ENCODE results near the gene PNMA6F.
"Not testable (repeated sequence)": the region's sequence is repeated elsewhere in the genome, so short reads cannot be mapped to it uniquely, and the experiment has no call there.

The PNMA6F gene

DNA sequence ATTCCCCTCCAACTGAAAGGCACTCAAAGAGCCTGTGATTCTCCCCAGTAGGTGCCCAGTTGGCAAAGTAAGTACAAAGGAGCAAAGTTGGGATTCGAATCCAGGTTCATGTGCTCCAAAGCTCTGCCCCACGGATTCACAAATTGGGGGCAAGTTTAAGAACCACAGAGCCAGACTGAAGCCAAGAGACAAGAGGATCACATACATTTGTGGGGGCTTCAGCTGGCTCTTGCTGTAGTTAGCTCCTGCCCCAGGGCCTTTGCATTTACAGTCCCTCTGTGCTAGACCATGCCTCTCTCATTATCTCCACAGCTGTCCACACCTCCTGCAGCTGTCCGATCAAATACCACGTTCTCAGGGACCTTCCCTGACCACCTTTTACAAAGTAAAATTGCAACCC, 18.8 kb downstream of the PNMA6F start:
- DNase-seq (ENCODE audit: low spot score): no peak

DNA sequence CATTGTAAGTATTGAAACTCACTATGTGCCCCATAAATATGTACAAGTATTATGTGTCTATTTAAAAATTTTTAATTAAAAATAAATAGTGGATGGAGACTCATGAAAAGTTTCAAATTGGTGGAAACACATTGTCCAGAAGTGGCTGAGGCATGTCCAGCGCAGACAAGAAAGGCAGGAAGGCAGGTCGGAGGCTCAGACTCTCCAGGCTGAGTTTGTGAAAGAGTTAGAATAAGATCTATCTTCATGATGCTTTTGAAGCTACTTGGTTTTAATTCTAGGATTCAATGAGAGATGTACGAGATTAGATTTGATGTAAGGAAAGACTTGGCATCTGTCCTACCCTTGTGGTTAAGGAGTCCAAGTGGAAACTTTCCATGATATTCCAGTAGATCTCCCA, 19.8 kb downstream of the PNMA6F start:
- DNase-seq (ENCODE audit: low spot score): no peak

DNA sequence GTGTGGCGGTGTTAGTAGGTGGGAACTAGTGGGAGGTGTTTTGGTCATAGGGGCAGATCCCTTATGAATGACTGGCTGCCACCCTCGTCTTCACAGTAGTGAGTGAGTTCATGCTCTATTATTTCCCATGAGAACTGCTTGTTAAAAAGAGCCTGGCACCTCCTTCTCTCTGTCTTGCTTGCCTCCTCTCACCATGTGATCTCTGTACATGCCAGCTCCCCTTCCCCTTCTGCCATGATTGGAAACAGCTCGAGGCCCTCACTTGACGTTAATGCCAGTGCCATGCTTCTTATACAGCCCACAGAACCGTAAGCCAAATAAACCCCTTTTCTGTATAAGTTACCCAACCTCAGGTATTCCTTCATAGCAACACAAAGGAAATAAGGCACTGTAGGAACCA, 21.7 kb downstream of the PNMA6F start:
- no peak for DNase-seq (ENCODE audit: low spot score)

DNA sequence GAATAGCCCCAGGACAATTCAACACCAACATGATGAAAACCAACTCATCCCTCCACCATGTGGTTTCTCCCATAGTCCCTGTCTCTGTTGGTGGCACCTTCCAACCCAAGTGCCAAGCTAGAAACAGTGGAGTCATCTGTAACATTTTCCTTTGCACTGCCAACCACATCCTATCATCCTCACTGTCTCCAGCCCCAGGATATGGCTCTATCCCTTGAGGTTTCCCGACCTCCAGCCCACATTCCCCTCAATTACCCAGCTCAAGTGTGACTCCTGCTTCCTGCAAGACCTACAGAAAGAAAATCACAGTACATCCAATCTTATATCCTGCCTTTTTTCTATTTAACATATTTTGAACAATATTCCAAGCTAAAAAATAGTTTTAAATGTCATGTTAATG, 24.2 kb downstream of the PNMA6F start:
- no peak for DNase-seq (ENCODE audit: low spot score)

DNA sequence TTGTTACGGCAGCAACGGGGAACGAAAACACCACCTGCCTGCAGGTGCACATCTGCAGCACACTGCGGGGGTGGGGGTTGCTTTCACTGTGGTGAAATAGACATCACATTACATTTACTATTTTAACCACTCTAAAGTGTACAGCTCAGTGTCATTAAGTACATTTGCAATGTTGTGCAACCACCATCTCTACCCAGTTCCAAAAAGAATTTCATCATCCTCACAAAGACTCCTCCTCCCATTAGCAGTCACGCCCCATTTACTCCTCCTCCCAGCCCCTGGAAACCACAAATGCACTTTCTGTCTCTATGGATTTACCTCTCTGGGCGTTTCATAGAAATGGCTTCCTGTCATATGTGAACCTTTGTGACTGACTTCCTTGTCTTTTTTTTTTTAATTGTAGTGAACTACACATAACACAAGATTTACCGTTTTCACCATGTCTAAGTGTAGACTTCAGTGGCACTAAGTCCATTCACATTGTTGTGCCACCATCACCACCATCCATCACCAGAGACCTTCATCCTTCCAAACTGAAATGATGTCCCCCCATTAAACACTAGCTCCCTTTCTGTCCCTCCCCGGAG, 28.0 kb downstream of the PNMA6F start:
- not testable (repeated sequence) for DNase-seq (ENCODE audit: low spot score)

DNA sequence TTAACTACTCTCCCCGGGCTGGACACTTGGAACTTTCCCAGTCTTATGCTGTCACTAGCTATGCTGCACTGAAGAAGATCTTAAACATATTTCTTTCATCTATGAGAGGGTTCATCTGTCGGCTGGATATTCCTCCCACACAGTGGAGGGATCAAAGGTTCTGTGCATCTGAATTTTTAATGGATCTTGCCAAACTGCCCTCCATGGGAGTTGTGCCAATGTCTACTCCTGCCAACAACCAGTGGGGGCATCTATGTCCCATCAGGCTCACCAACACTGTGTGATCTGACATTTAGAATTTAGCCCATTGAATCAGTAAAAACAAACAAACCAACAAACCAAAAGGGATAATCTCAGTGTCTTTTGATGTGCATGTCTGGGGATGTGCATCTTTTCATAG, 32.8 kb downstream of the PNMA6F start:
- not testable (repeated sequence) for DNase-seq (ENCODE audit: low spot score)

DNA sequence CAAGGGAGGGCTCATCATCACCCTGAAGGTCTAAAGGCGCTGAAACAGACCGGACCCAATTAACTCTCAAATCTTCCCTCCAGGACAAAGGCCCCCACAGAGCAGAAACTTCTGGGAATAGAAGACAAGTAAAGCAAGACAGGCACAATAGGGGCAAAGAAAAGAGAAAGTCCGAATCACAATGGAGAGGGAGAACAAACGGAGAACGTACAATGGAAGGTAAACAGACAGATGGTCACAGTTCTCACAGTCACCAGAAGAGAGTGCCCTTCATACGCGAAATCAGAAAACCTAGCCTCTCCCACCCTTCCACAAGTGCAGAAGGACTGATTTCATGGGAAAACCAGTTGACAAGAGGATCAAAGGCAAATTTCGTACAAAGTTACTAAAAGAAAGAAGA, 35.9 kb downstream of the PNMA6F start:
- DNase-seq (ENCODE audit: low spot score): not testable (repeated sequence)

DNA sequence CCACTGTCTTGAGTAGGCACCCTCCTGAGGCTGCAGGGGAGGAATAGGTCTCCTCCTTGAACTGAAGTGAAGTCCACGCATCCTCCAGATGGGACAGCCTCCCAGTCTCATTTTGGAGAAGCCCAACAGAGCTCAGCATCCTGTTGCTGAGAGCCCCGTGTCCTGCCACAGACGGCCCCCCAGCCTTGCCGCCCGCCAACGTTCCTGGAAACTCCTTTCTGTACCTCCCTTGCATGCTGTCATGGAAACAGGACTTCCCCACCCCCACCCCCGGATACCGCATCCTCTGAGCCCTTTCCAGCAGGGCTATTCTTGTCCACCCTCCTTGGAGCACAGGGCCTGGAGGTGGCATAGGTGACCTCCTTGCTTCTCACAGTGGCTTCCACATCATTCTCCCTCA, 37.6 kb downstream of the PNMA6F start:
- not testable (repeated sequence) for DNase-seq (ENCODE audit: low spot score)

DNA sequence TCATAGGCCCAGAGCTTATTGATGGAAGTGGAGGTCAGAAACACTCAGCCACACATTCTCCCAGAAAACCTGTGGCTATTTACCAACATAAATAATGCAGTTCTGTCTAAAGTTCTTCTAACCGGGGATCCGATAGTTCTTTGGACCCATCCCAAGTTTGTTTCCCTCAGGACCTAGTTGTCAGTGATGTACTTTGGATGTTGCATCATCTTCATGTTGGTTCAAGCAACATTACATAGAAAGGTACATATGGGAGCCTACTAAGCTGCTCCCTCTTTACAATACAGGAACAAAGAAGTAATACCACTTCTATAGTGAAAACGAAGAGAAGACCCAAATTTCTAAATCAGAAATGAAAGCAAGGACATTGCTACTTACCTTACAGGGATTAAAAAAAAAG, 39.8 kb downstream of the PNMA6F start:
- DNase-seq (ENCODE audit: low spot score): not testable (repeated sequence)

DNA sequence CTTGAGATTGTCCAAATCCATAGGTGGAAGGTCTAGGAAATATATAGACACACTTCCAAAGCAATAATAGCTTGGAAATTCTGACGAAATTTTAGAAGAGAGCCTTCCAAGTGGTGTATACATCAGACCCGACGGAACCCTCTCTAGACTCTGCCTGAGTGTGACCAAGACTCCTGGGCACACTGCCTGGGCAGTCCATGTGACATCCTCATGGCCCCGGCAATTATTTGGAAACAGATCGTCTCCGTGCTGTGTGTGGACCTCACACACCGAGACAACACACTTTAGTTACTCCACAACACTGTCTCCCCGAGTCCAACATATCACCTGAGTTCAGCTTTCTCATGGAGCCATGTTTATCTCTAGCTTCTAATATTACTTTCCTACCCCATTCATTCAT, 42.3 kb downstream of the PNMA6F start:
- DNase-seq (ENCODE audit: low spot score): not testable (repeated sequence)

DNA sequence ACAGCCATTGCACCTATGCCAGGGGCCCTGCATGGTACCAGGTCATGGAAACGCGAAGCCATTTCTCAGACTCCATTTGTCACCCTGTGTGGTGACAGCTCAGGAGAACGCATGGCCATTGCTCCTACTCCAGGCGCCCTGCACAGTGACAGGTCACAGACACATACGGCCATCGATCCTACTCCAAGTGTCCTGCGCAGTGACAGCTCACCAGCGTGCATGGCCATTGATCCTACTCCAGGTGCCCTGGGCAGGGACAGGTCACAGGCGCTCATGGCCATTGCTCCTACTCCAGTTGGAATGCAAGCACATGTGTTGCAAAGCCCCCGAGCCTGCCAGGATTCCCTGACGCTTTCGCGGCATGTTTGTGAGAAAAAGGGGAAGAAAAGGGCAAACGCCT, 45.5 kb downstream of the PNMA6F start:
- DNase-seq (ENCODE audit: low spot score): not testable (repeated sequence)

DNA sequence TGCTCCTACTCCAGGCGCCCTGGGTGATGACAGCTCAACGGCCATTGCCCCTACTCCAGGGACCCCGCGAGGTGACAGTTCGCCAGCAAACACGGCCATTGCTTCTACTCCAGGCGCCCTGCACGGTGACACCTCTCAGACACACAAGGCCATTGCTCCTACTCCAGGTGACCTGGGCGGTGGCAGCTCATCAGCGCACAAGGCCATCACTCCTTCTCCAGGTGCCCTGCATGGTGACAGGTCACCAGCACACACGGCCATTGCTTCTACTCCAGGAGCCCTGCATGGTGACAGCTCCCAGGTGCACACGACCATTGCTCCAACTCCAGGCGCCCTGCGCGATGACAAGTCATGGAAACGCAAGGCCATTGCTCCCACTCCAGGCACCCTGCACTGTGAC, 46.1 kb downstream of the PNMA6F start:
- DNase-seq (ENCODE audit: low spot score): not testable (repeated sequence)

DNA sequence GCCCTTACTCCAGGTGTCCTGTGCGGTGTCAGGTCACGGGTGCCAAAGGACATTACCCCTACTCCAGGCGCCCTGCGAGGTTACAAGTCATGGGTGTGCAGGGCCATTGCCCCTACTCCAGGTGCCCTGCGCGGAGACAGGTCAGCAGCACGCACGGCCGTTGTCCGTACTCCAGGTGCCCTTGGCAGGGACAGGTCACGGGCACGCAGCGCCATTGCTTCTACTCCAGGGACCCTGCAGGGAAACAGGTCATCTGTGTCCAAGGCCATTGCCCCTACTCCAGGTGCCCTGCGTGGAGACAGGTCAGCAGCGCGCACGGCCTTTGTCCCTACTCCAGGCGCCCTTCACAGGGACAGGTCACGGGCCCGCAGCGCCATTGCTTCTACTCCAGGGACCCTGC, 49.0 kb downstream of the PNMA6F start:
- DNase-seq (ENCODE audit: low spot score): not testable (repeated sequence)

DNA sequence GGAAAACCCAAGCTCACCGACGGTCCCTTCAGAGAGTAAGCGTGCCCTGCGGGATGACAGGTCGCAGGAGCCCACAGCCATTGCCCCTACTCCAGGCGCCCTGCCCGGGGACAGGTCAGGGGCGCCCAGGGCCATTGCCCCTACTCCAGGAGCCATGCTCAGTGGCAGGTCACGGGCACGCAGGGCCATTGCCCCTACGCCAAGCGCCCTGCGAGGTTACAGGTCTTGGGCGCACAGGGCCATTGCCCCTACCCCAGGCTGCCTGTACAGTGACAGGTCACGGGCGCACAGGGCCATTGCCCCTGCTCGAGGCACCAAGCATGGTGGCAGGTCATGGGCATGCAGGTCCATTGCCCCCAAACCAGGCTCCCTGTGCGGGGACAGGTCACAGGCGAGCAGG, 49.5 kb downstream of the PNMA6F start:
- not testable (repeated sequence) for DNase-seq (ENCODE audit: low spot score)

All from AG08395 (cell line).